ENCODE results near the gene ADAM15.
A peak's percentile ranks its signal among the peaks of the same experiment; 100 is the strongest.

Gene ADAM15

GRCh38 chr1:155076371-155076770, 25.3 kb downstream of the ADAM15 start:
- DNase-seq, result no peak

- no peak for DNase-seq
Observed at GRCh38 chr1:155077346-155077745, 26.2 kb downstream of the ADAM15 start.

- DNase-seq, result no peak
Observed at GRCh38 chr1:155077758-155078445, 26.8 kb downstream of the ADAM15 start.

GRCh38 chr1:155078469-155079209, 27.5 kb downstream of the ADAM15 start, which contains the start of gene EFNA3:
TSS of gene EFNA3 (plus strand) at chr1:155078837. CDS start at chr1:155078942, 105 bp downstream.
- no peak for DNase-seq

GRCh38 chr1:155079210-155079486, 28.0 kb downstream of the ADAM15 start:
- DNase-seq, result no peak

- no peak for DNase-seq
Observed at GRCh38 chr1:155079487-155080311, 28.6 kb downstream of the ADAM15 start.

GRCh38 chr1:155080312-155081228, 29.5 kb downstream of the ADAM15 start:
- no peak for DNase-seq

GRCh38 chr1:155081472-155082300, 30.6 kb downstream of the ADAM15 start:
- no peak for DNase-seq

- no peak for DNase-seq
Observed at GRCh38 chr1:155082301-155083051, 31.4 kb downstream of the ADAM15 start.

- DNase-seq, result no peak
Observed at GRCh38 chr1:155083052-155083541, 32.0 kb downstream of the ADAM15 start.

- peak; percentile 33 for DNase-seq
Observed at GRCh38 chr1:155083865-155084721, 33.0 kb downstream of the ADAM15 start.

GRCh38 chr1:155084722-155085503, 33.8 kb downstream of the ADAM15 start:
- peak; percentile 91 for DNase-seq

- no peak for DNase-seq
Observed at GRCh38 chr1:155085504-155086127, 34.5 kb downstream of the ADAM15 start.

- no peak for DNase-seq
Observed at GRCh38 chr1:155086128-155086741, 35.1 kb downstream of the ADAM15 start.

GRCh38 chr1:155086856-155087535, 35.9 kb downstream of the ADAM15 start:
- DNase-seq, result no peak

- DNase-seq, result peak; percentile 45
Observed at GRCh38 chr1:155091071-155092051, 40.2 kb downstream of the ADAM15 start.

All from NCI-H446 treated with DMSO at 0.1 percent for 48 hours (cell line).